ENCODE measurements around the gene DGKZ.

Gene DGKZ

DNA sequence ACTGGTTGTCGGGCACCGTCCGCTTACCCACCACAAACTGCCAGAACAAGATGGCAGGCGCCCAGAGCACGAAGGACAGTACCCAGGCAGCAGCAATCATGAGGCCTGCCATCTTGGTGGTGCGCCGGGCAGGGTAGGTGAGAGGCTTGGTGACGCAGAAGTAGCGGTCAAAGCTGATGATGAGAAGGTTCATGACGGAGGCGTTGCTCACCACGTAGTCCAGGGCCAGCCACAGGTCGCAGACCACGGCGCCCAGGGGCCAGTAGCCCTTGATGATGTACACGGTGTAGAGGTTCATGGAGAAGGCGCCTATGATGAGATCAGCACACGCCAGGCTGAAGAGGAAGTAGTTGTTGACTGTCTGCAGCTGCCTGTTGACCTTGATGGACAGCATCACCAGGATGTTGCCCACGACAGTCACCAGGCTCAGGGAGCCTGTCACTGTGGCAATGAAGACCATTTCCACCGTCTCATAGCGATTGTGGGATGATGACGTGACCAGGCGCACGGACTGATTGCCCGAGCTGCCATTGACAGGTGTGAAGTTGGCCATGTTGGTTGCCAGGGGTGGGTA is 38.8 kb downstream of the DGKZ start:
- Mint-ChIP-seq H3K36me3 (no peaks in the 10 kb centered on the region), H3K4me1 (peaks cover 31% of the 10 kb centered on the region), H3K4me3 (no peak overlapping the region), H3K27ac (no peak overlapping the region), H3K9me3 (no peaks in the 10 kb centered on the region), H3K27me3 (peaks cover 95% of the 10 kb centered on the region)
- no peak for ATAC-seq

DNA sequence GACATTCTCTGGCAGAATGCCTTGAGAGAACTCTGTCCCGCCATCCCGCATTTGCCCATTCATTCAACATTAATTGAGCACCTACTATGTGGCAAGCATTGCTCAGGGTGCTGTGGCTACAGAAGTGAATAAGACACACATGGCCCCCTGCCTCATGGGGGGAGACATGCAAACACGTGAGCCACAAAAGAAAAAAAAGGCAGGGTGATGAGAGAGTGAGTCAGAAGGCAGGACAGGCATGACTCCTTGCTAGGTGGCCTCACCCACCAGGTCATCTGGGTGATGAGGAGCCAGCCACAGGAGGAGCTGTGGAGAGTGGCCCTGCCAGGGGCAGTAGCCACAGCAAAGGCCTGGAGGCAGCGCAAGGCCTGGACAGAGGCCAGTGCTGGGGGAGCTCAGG is 39.4 kb downstream of the DGKZ start:
- Mint-ChIP-seq H3K4me3 (no peak overlapping the region), H3K27me3 (peaks cover 95% of the 10 kb centered on the region), H3K9me3 (no peaks in the 10 kb centered on the region), H3K36me3 (no peaks in the 10 kb centered on the region), H3K4me1 (peaks cover 31% of the 10 kb centered on the region), H3K27ac (no peak overlapping the region)
- ATAC-seq: no peak

- no peak for ATAC-seq
- no peak overlapping the region for H3K4me3 Mint-ChIP-seq
- H3K9me3 Mint-ChIP-seq: no peaks in the 10 kb centered on the region
- peaks cover 90% of the 10 kb centered on the region for H3K27me3 Mint-ChIP-seq
- no peaks in the 10 kb centered on the region for H3K36me3 Mint-ChIP-seq
- H3K4me1 Mint-ChIP-seq: peaks cover 25% of the 10 kb centered on the region
- H3K27ac Mint-ChIP-seq: no peak overlapping the region
These were observed 40.2 kb downstream of the DGKZ start for GRCh38 chr11:46387456-46387855.

DNA sequence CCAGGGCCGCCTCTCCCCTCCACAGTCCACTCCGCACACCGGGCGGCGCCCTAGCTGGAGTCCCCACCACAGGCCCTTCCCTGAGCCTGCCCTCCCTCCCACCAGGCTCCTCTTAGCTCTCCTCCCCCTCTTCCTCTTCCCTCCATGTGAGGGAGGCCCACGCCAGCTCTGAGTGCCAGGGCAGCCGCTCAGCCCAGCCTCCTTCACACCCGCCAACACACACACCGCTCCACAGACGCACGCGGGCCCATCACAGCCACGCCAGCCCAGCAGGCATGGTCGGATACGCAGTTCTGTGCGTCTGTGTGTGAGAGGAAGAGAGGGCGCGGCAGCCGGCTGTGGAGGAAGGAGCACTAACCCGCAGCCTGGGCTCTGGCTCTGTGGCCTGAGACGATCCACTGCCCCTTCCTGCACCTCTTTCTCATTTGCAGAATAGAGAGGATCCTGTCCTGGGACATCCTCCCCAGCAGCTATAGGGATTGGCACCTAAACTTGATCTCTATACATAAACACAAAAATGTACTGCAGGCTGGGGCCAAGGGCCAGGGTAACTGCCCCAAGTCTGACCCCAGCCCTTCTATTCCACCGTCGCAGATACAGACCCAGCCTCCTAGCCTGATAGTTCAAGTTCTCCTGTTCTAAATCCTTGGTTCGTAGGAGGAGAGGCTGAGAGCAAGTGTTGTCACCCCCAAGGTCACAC is 40.8 kb downstream of the DGKZ start:
- Mint-ChIP-seq H3K9me3 (no peaks in the 10 kb centered on the region), H3K27me3 (peaks cover 90% of the 10 kb centered on the region), H3K4me1 (peaks cover 31% of the 10 kb centered on the region), H3K36me3 (no peaks in the 10 kb centered on the region), H3K27ac (no peak overlapping the region), H3K4me3 (no peak overlapping the region)
- ATAC-seq: no peak

DNA sequence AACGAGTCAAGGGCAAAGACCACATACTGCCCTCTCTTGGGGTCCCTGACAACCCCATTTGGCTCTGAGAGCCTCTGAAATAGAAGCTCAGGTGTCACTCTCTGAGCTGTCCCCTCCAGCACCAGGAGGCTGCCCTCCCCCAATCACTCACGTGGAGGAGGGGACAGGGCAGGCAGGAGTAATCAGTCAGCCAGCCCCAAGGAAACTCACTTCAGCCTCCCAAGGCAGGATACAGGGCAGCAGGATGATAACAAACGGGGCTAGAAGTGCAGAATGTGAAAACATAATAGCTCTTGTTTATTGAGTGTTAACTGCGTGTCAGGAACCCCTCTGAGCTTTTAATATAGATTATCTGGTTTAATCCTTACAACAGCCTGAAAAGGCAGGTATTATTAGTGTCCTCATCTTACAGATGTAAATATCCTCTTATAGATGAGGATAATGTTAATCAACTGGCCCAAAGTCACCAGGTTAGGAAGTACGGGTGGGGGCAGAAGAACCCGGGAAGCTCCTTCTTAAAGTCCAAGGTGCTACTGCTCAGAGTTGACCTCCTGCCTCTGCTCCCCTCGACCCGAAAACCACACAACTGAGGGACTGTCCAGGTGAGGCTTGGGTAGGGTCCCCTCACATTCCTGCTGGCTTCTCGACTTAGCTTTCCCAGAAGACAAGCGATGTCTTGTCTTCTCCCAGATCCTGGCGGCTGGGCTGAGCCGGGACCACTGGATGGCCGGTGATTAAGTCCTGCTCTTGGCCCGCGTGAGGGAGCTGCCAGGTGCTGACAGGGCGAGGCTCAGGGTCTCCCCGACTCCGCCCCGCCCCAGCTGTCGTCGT is 41.6 kb downstream of the DGKZ start:
- no peak overlapping the region for H3K4me3 Mint-ChIP-seq
- H3K4me1 Mint-ChIP-seq: peaks cover 36% of the 10 kb centered on the region
- no peak overlapping the region for H3K27ac Mint-ChIP-seq
- no peaks in the 10 kb centered on the region for H3K36me3 Mint-ChIP-seq
- no peaks in the 10 kb centered on the region for H3K9me3 Mint-ChIP-seq
- no peak for ATAC-seq
- H3K27me3 Mint-ChIP-seq: peaks cover 87% of the 10 kb centered on the region

- Mint-ChIP-seq H3K27me3 (peaks cover 79% of the 10 kb centered on the region), H3K4me3 (peak overlapping the region; percentile 62), H3K9me3 (no peaks in the 10 kb centered on the region), H3K4me1 (peaks cover 36% of the 10 kb centered on the region), H3K27ac (no peak overlapping the region), H3K36me3 (no peaks in the 10 kb centered on the region)
- ATAC-seq: peak; percentile 68
These were observed 42.4 kb downstream of the DGKZ start for GRCh38 chr11:46389450-46390330.

GRCh38 chr11:46390331-46391171 is 43.3 kb downstream of the DGKZ start:
- Mint-ChIP-seq H3K27ac (no peak overlapping the region), H3K36me3 (no peaks in the 10 kb centered on the region), H3K4me3 (peak overlapping the region; percentile 53), H3K27me3 (peaks cover 70% of the 10 kb centered on the region), H3K4me1 (peaks cover 36% of the 10 kb centered on the region), H3K9me3 (no peaks in the 10 kb centered on the region)
- no peak for ATAC-seq

- Mint-ChIP-seq H3K4me1 (peaks cover 36% of the 10 kb centered on the region), H3K9me3 (no peaks in the 10 kb centered on the region), H3K27me3 (peaks cover 64% of the 10 kb centered on the region), H3K4me3 (no peak overlapping the region), H3K27ac (no peak overlapping the region), H3K36me3 (peaks cover 5% of the 10 kb centered on the region)
- no peak for ATAC-seq
These were observed 43.9 kb downstream of the DGKZ start for GRCh38 chr11:46391186-46391577.

GRCh38 chr11:46391578-46392420 is 44.5 kb downstream of the DGKZ start, which contains the start of gene CHRM4:
CHRM4 (minus strand) TSS chr11:46391776; CDS start chr11:46386557, 5,219 bp downstream.
- ATAC-seq: no peak
- H3K4me3 Mint-ChIP-seq: peak within 1 kb of the TSS; percentile 73
- H3K27me3 Mint-ChIP-seq: peaks cover 58% of the 10 kb centered on the region
- H3K4me1 Mint-ChIP-seq: peaks cover 36% of the 10 kb centered on the region
- H3K9me3 Mint-ChIP-seq: no peaks in the 10 kb centered on the region
- H3K27ac Mint-ChIP-seq: no peak within 1 kb of the TSS
- peaks cover 11% of the 10 kb centered on the region for H3K36me3 Mint-ChIP-seq

- Mint-ChIP-seq H3K4me1 (peaks cover 36% of the 10 kb centered on the region), H3K9me3 (no peaks in the 10 kb centered on the region), H3K4me3 (peak overlapping the region; percentile 73), H3K27ac (no peak overlapping the region), H3K27me3 (peaks cover 49% of the 10 kb centered on the region), H3K36me3 (peaks cover 20% of the 10 kb centered on the region)
- peak; percentile 80 for ATAC-seq
These were observed 45.4 kb downstream of the DGKZ start for GRCh38 chr11:46392421-46393230.

DNA sequence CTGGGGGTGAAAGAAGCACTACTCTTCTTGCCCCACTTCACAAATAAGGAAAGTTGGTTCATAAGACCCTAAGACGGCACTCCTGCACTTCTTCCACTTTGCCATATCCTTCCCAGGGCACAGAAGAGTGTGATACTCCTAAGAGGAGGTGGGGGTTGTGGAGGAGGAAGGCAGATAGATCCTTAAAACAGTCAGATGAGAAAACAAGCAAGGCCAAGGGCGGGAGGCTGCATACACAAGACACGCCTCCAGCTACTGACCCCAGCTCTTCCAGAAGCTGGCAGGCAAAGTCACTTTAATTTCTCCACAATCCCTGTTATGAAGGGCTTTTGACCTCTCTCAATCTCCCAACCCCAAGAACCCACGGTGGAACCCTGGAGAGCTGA is 46.0 kb downstream of the DGKZ start:
- peak overlapping the region; percentile 73 for H3K4me3 Mint-ChIP-seq

GRCh38 chr11:46393759-46394158 is 46.5 kb downstream of the DGKZ start:
- Mint-ChIP-seq H3K4me3 (no peak overlapping the region), H3K9me3 (no peaks in the 10 kb centered on the region), H3K27ac (no peak overlapping the region), H3K4me1 (peaks cover 28% of the 10 kb centered on the region), H3K27me3 (peaks cover 38% of the 10 kb centered on the region), H3K36me3 (peaks cover 30% of the 10 kb centered on the region)
- ATAC-seq: no peak

More for the DNA sequence above, 46.0 kb downstream of the DGKZ start:
- Mint-ChIP-seq H3K9me3 (no peaks in the 10 kb centered on the region), H3K27me3 (peaks cover 43% of the 10 kb centered on the region), H3K36me3 (peaks cover 26% of the 10 kb centered on the region), H3K4me1 (peaks cover 31% of the 10 kb centered on the region), H3K27ac (no peak overlapping the region)
- no peak for ATAC-seq

GRCh38 chr11:46397526-46397925 is 50.3 kb downstream of the DGKZ start:
- H3K9me3 Mint-ChIP-seq: no peaks in the 10 kb centered on the region
- H3K27me3 Mint-ChIP-seq: peaks cover 11% of the 10 kb centered on the region
- ATAC-seq: no peak
- no peak overlapping the region for H3K4me3 Mint-ChIP-seq
- no peak overlapping the region for H3K27ac Mint-ChIP-seq
- peaks cover 59% of the 10 kb centered on the region for H3K36me3 Mint-ChIP-seq
- peaks cover 11% of the 10 kb centered on the region for H3K4me1 Mint-ChIP-seq

Data from stimulated activated memory B cell treated with anti-CD40 and anti-IgM and Interleukin-4, amounts not matched to agents 10 μg/mL and 1 μg/mL and 100 μg/mL, for 72 hours (primary cell).